ENCODE measurements around the gene NFIC.
"Not testable (repeated sequence)": the region's sequence is repeated elsewhere in the genome, so short reads cannot be mapped to it uniquely, and the experiment has no call there.

NFIC gene

DNA sequence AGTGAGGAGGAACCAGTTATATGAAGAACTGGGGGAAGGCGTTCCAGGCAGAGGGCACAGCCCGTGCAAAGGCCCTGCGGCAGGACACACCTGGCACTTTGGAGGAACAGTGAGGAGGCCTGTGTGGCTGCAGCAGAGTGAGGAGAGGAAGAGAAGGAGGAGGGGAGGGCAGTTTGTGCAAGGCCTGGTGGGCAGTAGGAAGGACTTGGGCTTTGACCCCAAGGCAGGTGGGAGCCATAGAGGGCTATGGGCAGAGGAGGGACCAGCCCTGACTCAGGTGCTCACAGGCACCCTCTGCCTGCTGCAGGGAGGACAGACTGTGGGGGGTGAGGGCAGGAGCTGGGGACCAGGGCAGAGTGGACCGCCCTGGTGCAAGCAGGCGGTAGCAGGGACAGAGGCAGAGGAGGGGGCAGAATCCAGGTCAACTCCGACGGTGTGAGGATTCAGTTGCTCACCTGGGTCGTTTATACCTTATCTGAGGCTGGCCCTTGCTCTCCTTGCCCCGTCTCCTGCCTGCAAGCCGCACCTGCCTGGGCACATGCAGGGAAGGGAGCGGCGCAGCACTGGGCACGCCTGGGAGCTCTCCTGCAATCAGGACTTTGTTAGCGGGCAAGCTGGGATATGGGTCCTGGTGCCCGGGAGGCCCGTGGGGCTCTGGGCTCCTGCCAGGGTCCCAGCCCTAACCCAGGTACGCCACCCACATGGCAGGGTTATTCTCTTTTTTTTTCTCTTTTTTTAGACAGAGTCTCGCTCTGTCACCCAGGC is 34.8 kb downstream of the NFIC start:
- DNase-seq: no peak

DNA sequence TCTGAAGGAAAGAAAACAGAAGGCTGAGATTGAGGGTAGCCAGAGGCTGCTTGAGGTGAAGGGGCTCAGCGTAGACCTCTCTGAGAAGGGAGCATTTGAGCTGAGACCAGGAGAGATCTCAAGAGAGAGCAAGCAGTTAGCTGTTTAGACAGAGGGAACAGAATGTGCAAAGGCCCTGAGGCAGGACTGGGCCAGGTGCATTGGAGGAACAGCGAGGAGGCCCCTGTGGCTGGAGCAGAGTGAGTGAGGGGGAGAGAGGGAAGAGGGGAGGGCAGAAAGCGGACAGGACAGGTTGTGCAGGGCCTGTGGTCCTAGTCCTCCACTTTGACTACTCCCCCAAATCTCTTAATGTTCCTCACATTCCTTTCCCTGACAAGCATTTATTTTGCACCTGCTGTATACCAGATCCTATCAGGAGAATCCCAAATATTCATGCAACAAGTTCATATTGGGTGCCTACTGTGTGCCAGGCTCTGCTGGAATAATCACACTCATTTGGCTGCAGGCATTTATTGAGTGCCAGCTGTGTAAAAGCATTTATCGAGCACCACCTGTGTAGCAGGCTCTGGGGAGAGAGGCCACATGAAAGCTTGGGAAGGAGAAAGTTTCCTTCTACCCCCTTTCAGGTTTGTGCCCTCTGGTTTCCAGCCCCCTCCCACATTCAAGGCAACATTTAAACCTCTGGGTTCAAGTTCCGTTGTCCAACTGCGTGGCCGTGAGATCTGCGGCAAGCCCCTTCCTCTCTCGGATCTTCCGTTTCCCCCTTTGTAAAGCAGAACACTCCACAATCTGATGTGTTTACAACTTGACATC is 36.5 kb downstream of the NFIC start:
- DNase-seq: no peak

DNA sequence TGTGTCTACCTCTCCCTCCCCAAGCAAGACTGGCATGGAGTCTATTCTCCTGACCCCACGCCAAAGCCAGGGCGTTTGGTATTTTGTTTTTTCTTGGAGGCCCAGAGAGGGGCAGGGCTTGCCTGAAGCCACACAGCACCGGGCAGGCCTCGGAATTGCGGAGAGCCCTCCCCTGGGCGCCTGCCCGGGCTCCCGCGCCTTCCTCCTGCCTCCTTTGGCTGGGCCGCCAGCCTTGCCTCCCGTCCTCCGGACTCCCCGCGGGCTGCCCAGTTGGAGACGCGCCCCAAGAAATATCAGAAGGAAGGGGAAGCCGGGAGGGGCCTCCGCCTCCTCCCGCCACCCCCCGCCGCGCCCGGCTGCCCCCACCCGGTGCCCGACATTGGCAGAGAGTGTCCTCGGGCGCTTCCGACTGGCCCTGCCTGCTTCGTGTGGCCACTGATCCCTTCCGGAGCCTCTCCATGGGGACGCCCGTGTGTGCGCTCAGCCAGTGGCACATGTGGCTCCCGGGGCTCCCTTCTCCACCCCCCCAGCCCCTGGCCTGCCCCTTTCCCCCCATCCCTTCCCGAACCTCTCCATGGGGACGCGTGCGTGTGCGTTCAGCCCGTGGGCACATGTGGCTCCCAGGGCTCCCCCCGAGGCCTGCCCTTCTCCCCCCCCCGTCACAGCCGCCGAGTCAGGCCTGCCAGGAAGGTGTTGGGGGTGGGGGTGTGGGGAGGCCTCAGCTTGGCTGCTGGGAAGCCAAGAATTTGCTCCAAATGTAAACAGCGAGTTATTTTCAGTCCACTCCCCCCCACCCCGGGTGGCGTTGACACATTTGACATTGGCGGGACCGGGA is 37.3 kb downstream of the NFIC start:
- DNase-seq: no peak

GRCh38 chr19:3404324-3405260 is 38.2 kb downstream of the NFIC start:
- DNase-seq: no peak

- DNase-seq: no peak
Observed at GRCh38 chr19:3405261-3405653, 38.9 kb downstream of the NFIC start.

DNA sequence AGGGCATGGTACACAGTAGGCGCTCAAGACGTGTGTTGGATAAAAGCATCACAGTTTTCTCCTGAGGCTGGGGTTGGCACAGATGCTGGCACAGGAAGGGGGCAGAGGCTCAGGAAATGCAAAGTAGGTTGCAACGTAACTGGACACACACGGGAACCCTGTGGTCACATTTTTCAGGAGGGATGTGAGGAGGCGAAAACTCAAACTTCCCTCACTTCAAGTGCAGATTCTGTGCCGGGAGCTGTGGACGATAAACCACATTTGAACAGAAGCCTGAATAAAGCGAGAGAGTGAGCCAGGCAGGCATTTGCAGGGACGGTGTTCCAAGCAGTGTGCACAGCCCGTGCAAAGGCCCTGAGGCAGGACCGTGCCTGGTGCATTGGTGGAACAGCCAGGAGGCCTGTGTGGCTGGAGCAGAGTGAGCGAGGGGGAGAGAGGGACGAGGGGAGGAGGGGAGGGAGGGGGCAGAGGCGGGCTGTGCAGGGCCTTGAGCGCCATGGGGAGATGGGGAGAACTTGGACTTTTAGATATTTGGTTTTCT is 40.3 kb downstream of the NFIC start:
- DNase-seq: no peak

GRCh38 chr19:3407556-3408516 is 41.5 kb downstream of the NFIC start:
- DNase-seq: no peak

GRCh38 chr19:3408996-3409345 is 42.6 kb downstream of the NFIC start:
- DNase-seq: no peak

DNA sequence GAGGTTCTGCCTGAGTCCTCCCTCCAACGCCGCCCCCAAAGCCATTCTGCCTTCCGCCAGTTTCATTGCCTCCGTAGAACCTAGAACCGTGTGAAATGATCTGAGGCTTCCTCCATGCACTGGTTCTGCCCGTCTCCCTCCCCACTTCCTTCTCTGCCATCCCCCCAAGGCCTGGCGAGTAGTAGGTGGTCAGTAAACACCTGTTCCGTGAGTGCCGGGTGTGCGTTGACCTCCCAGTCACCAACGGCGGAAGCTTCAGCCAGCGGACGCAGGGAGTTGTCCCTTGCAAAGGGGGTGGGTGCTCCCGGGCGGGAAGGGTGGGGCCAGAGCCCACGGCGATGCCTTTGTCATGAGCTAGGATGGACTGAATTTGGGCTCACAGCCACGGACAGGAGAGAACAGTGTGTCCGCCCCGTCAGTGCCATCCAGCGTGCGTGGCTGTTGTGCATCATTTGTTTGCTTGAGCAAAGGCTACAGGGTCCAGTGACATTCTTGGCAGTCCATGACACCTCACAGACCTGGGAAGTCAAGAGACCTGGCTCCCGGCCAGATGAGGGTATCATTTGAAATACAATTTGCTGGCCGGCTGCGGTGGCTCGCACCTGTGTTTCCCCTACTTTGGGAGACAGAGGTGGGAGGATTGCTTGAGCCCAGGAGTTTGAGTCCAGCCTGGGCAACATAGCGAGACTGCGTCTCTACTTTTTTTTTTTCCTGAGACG is 43.1 kb downstream of the NFIC start:
- no peak for DNase-seq

GRCh38 chr19:3411636-3412035 is 45.3 kb downstream of the NFIC start:
- no peak for DNase-seq

DNA sequence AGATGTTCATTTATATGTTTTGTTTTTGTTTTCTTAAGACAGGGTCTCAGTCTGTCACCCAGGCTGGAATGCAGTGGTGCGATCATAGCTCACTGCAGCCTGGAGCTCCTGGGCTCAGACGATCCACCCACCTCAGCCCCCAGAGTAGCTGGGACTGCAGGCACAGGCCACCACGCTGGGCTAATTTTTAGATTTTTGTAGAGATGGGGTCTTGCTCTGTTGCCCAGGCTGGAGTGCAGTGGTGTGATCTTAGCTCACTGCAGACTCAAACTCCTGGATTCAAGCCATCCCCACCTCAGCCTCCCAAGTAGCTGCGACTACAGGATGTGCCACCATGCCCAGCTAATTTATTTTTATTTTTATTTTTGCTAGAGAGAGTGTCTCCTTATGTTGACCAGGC is 45.7 kb downstream of the NFIC start:
- DNase-seq: no peak

- no peak for DNase-seq
Observed at GRCh38 chr19:3413796-3414327, 47.5 kb downstream of the NFIC start.

DNA sequence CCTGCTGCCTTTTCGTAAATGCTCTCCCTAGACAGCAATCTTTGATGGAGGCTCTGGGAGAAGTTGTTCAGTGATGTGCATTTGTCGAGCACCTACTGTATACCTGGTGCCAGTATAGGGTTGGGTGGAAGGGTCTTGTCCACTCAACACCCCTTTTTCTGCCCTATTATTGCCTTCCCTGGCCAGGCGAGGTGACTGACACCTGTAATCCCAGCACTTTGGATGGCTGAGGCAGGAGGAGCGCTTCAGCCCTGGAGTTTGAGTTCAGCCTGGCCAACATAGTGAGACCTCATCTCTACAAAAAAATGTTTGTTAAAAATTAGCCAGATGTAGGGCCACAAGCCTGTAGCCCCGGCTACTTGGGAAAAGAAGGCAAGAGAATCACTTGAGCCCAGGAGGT is 49.3 kb downstream of the NFIC start:
- no peak for DNase-seq

GRCh38 chr19:3420244-3420755 is 53.9 kb downstream of the NFIC start:
- no peak for DNase-seq

- no peak for DNase-seq
Observed at GRCh38 chr19:3420909-3421619, 54.7 kb downstream of the NFIC start.

GRCh38 chr19:3421656-3422055 is 55.3 kb downstream of the NFIC start:
- DNase-seq: not testable (repeated sequence)

DNA sequence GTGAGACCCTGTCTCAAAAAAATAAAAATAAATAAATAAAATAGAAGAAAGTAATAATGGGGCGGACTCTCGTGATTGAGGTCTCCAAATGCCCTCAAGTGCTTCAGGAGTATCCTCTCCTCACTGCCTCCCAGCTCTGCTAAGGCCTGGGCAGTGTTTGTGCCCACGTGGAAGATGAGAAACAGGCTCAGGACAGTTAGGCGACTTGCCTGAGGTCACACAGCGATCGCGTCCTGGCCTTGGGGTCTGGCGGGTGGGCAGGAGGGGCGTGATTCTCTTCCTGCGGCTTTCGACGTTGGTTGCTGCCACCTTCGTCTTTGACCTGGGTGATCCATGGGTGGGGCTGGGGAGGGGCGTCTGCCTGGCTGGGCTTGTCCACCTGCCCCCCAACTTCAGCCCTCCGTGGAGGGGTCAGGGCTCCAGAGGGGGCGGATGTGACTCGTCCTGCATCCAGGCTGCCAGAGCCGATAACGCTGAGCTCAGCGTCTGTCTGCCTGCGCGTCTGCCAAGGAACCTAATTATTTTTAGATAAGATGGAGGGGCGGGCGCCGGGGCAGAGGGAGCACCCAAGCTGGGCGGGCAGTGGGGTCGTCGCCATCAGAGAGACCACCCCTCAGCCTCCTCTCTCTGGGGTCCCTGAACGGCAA is 56.9 kb downstream of the NFIC start:
- DNase-seq: no peak

GRCh38 chr19:3426433-3426832 is 60.0 kb downstream of the NFIC start:
- no peak for DNase-seq

DNA sequence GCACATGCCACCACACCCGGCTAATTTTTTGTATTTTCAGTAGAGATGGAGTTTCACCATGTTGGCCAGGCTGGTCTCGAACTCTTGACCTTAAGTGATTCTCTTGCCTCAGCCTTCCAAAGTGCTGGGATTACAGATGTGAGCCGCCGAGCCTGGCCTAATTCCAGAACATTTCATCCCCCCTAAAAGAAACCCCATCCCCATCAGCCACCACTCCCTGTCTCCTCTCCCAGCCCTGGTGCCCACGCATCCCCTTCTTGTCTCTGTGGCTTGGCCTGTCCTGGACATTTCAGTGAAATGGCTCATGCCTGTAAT is 63.9 kb downstream of the NFIC start:
- not testable (repeated sequence) for DNase-seq

Data from activated naive CD4-positive, alpha-beta T cell treated with Interleukin-2 at 50 U/mL for 16 hours (primary cell).